RPMI7951 (cell line): ENCODE measurements around the gene SEMA5B. TPM values are rescaled to one million over a fixed set of nuclear protein-coding genes. Genes with fewer than 3 reads are reported as not detected.
A peak's percentile ranks its signal among the peaks of the same experiment; 100 is the strongest.

Experiments used
- DNase-seq: peaks from one replicate; pipeline ENCODE4 v3.0.0-alpha.2; 2012; ENCODE audit warnings: low read depth
- total RNA-seq: library from RNA; depleted of rRNA; stranded (reverse); fragments of >200 nt; shearing (Covaris generic); gene quantifications from 2 replicates; pipeline ENCODE4 v1.2.3, GENCODE V29; 2014; rRNA removed

Gene SEMA5B
- total RNA-seq, 1 experiment from 2014 or later = not detected

- DNase-seq = peak; percentile 87
These were observed 133.6 kb downstream of the SEMA5B start for GRCh38 chr3:122893754-122894668.

- DNase-seq = peak; percentile 20
These were observed 134.3 kb downstream of the SEMA5B start for GRCh38 chr3:122893282-122893681.

- DNase-seq = no peak
These were observed 135.2 kb downstream of the SEMA5B start for GRCh38 chr3:122892118-122892960.

- DNase-seq = no peak
These were observed 136.8 kb downstream of the SEMA5B start for GRCh38 chr3:122890720-122891220.

GRCh38 chr3:122890077-122890719, 137.4 kb downstream of the SEMA5B start:
- peak; percentile 22 for DNase-seq

- DNase-seq = no peak
These were observed 140.6 kb downstream of the SEMA5B start for GRCh38 chr3:122886946-122887345.

- no peak for DNase-seq
These were observed 141.3 kb downstream of the SEMA5B start for GRCh38 chr3:122886251-122886650.

- DNase-seq = no peak
These were observed 145.1 kb downstream of the SEMA5B start for GRCh38 chr3:122882361-122882947.

- DNase-seq = no peak
These were observed 146.9 kb downstream of the SEMA5B start for GRCh38 chr3:122880624-122881023.

- no peak for DNase-seq
These were observed 147.4 kb downstream of the SEMA5B start for GRCh38 chr3:122880173-122880572.

GRCh38 chr3:122875547-122876127, 151.9 kb downstream of the SEMA5B start:
- DNase-seq = no peak

GRCh38 chr3:122873741-122874515, 153.6 kb downstream of the SEMA5B start:
- DNase-seq = no peak

- no peak for DNase-seq
These were observed 159.2 kb downstream of the SEMA5B start for GRCh38 chr3:122868322-122868721.

- DNase-seq = no peak
These were observed 163.1 kb downstream of the SEMA5B start for GRCh38 chr3:122864498-122864897.

- no peak for DNase-seq
These were observed 165.2 kb downstream of the SEMA5B start for GRCh38 chr3:122862381-122862780.

Other genes starting within 250 kb of the SEMA5B start
- 6.2 and 6.7 TPM in 2 replicates for gene HSPBAP1, start 233.9 kb downstream of the SEMA5B start, total RNA-seq
- gene SLC49A4, start 232.7 kb downstream of the SEMA5B start, total RNA-seq = 10.6 and 12.1 TPM in 2 replicates
- 31.2 and 33.1 TPM in 2 replicates for gene PDIA5, start 39.3 kb upstream of the SEMA5B start, total RNA-seq
- 60.7 and 67.1 TPM in 2 replicates for gene SEC22A, start 174.2 kb upstream of the SEMA5B start, total RNA-seq